HEK293 (cell line): Measurements from ENCODE around the gene RCAN2.

Source experiments
- CTCF ChIA-PET: fragments of 350-600 bp; formaldehyde crosslinking; extraction: SDS; loops from one replicate; lab custom pipeline; 2021; ENCODE audit warnings: antibody characterized with exemption; lab: Yijun Ruan, JAX
- POLR2A ChIA-PET: fragments of 300-600 bp; formaldehyde crosslinking; extraction: SDS; loops from one replicate; lab custom pipeline; 2020; ENCODE audit warnings: antibody characterized with exemption, inconsistent platforms; lab: Yijun Ruan, JAX
- H3K27ac ChIP-seq: fragments of 200-500 bp; sonication (Bioruptor generic); 2 replicates; pipeline ENCODE4 v1.5.1; 2014; ENCODE audit warnings: low read depth, low read length, control low read depth, inconsistent platforms; ENCODE audit errors: extremely low read depth
- H3K36me3 ChIP-seq, 2 experiments: fragments of 200-500 bp in 1 of 2; sonication (Bioruptor generic) in 1 of 2; 1 replicate in 1 of 2; 2 replicates in 1 of 2; pipeline ENCODE4 v1.5.1; 2014 to 2017; ENCODE audit warnings: inconsistent platforms in 2 of 2, low read length in 2 of 2; ENCODE audit not compliant: control insufficient read depth in 2 of 2, insufficient read depth in 1 of 2
- H3K4me1 ChIP-seq: fragments of 200-500 bp; sonication (Bioruptor generic); 2 replicates; pipeline ENCODE4 v1.5.1; 2014; ENCODE audit warnings: mild to moderate bottlenecking, low read length, inconsistent platforms; ENCODE audit not compliant: control insufficient read depth, insufficient read depth
- H3K4me3 ChIP-seq: 2 replicates; pipeline ENCODE4 v1.5.1; 2011; ENCODE audit warnings: low read depth, mild to moderate bottlenecking, control low read depth, low read length, moderate library complexity
- H3K9me3 ChIP-seq: fragments of 200-500 bp; sonication (Bioruptor generic); 2 replicates; pipeline ENCODE4 v1.5.1; 2014; ENCODE audit warnings: low read depth, low read length, inconsistent platforms; ENCODE audit not compliant: control insufficient read depth, insufficient read depth
- OVOL3 ChIP-seq: fragments of 450-650 bp; formaldehyde crosslinking; IDR thresholded peaks from 2 replicates; pipeline ENCODE4 v1.5.1; 2016; ENCODE audit warnings: missing biosample characterization, missing genetic modification characterization
- SP7 ChIP-seq: fragments of 450-650 bp; formaldehyde crosslinking; IDR thresholded peaks from 2 replicates; pipeline ENCODE4 v1.5.1; 2016; ENCODE audit warnings: missing biosample characterization, missing genetic modification characterization
- YY2 ChIP-seq: fragments of 450-650 bp; formaldehyde crosslinking; IDR thresholded peaks from 2 replicates; pipeline ENCODE4 v1.5.1; 2016; ENCODE audit warnings: missing biosample characterization, missing genetic modification characterization
- ZBTB20 ChIP-seq: fragments of 450-650 bp; formaldehyde crosslinking; IDR thresholded peaks from 2 replicates; pipeline ENCODE4 v1.5.1; 2016; ENCODE audit warnings: missing biosample characterization, missing genetic modification characterization
- ZFP3 ChIP-seq: fragments of 450-650 bp; formaldehyde crosslinking; IDR thresholded peaks from 2 replicates; pipeline ENCODE4 v1.5.1; 2016; ENCODE audit warnings: low read depth, missing biosample characterization, missing genetic modification characterization
- ZNF112 ChIP-seq: fragments of 450-650 bp; formaldehyde crosslinking; IDR thresholded peaks from 2 replicates; pipeline ENCODE4 v1.5.0; 2017; ENCODE audit warnings: missing biosample characterization, missing genetic modification characterization
- ZNF214 ChIP-seq: fragments of 450-650 bp; formaldehyde crosslinking; IDR thresholded peaks from 2 replicates; pipeline ENCODE4 v1.5.1; 2017; ENCODE audit warnings: missing biosample characterization, mild to moderate bottlenecking, missing genetic modification characterization, borderline replicate concordance
- ZNF239 ChIP-seq: fragments of 450-650 bp; formaldehyde crosslinking; IDR thresholded peaks from 2 replicates; pipeline ENCODE4 v1.5.1; 2016; ENCODE audit warnings: missing biosample characterization, missing genetic modification characterization
- ZNF394 ChIP-seq: fragments of 450-650 bp; formaldehyde crosslinking; IDR thresholded peaks from 2 replicates; pipeline ENCODE4 v1.5.1; 2016; ENCODE audit warnings: missing biosample characterization, missing genetic modification characterization, mild to moderate bottlenecking, moderate library complexity, borderline replicate concordance
- ZNF398 ChIP-seq: fragments of 450-650 bp; formaldehyde crosslinking; IDR thresholded peaks from 2 replicates; pipeline ENCODE4 v1.5.1; 2017; ENCODE audit warnings: missing biosample characterization, missing genetic modification characterization
- ZNF48 ChIP-seq: fragments of 450-650 bp; formaldehyde crosslinking; IDR thresholded peaks from 2 replicates; pipeline ENCODE4 v1.5.1; 2016; ENCODE audit warnings: missing biosample characterization, missing genetic modification characterization
- ZNF518A ChIP-seq: fragments of 450-650 bp; formaldehyde crosslinking; conservative IDR thresholded peaks from 2 replicates; pipeline ENCODE4 v1.5.1; 2016; ENCODE audit warnings: low read depth, missing biosample characterization, missing genetic modification characterization
- ZNF560 ChIP-seq: fragments of 450-650 bp; formaldehyde crosslinking; IDR thresholded peaks from 2 replicates; pipeline ENCODE4 v1.5.1; 2017; ENCODE audit warnings: missing biosample characterization, missing genetic modification characterization, borderline replicate concordance
- ZNF596 ChIP-seq: fragments of 450-650 bp; IDR thresholded peaks from 2 replicates; pipeline ENCODE4 v1.5.0; 2018; ENCODE audit warnings: missing biosample characterization, mild to moderate bottlenecking, missing genetic modification characterization, moderate library complexity
- ZNF677 ChIP-seq: fragments of 450-650 bp; IDR thresholded peaks from 2 replicates; pipeline ENCODE4 v1.5.0; 2018; ENCODE audit warnings: missing biosample characterization, mild to moderate bottlenecking, missing genetic modification characterization, moderate library complexity
- ZNF777 ChIP-seq: fragments of 450-650 bp; formaldehyde crosslinking; IDR thresholded peaks from 2 replicates; pipeline ENCODE4 v1.5.1; 2017; ENCODE audit warnings: missing biosample characterization, missing genetic modification characterization, borderline replicate concordance
- ZNF791 ChIP-seq: fragments of 450-650 bp; formaldehyde crosslinking; IDR thresholded peaks from 2 replicates; pipeline ENCODE4 v1.5.1; 2016; ENCODE audit warnings: missing biosample characterization, missing genetic modification characterization
- ZSCAN30 ChIP-seq: fragments of 450-650 bp; IDR thresholded peaks from 2 replicates; pipeline ENCODE4 v1.5.1; 2018; ENCODE audit warnings: missing biosample characterization, mild to moderate bottlenecking, missing genetic modification characterization, moderate library complexity
- TF ChIP-seq, protein P1 (sequence below): fragments of 450-650 bp; IDR thresholded peaks from 2 replicates; pipeline ENCODE4 v1.5.1; 2018; ENCODE audit warnings: missing biosample characterization, missing genetic modification characterization
- TF ChIP-seq, protein P2 (sequence below): fragments of 450-650 bp; formaldehyde crosslinking; IDR thresholded peaks from 2 replicates; pipeline ENCODE4 v1.5.1; 2016; ENCODE audit warnings: missing biosample characterization, missing genetic modification characterization
- TF ChIP-seq, protein P3 (sequence below): fragments of 450-650 bp; formaldehyde crosslinking; IDR thresholded peaks from 2 replicates; pipeline ENCODE4 v1.5.1; 2016; ENCODE audit warnings: missing biosample characterization, missing genetic modification characterization

RCAN2 gene

GRCh38 chr6:46276576-46277142 is 214.6 kb downstream of the RCAN2 start (continued):
- TF ChIP-seq, protein P1, sequence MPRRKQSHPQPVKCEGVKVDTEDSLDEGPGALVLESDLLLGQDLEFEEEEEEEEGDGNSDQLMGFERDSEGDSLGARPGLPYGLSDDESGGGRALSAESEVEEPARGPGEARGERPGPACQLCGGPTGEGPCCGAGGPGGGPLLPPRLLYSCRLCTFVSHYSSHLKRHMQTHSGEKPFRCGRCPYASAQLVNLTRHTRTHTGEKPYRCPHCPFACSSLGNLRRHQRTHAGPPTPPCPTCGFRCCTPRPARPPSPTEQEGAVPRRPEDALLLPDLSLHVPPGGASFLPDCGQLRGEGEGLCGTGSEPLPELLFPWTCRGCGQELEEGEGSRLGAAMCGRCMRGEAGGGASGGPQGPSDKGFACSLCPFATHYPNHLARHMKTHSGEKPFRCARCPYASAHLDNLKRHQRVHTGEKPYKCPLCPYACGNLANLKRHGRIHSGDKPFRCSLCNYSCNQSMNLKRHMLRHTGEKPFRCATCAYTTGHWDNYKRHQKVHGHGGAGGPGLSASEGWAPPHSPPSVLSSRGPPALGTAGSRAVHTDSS (tag by site-specific recombination), result no peak
- no peak for TF ChIP-seq ZNF777 (tag by site-specific recombination)
- TF ChIP-seq ZNF791 (tag by site-specific recombination), result no peak
- no peak for TF ChIP-seq ZNF48 (tag by site-specific recombination)
- no peak for TF ChIP-seq YY2 (tag by site-specific recombination)
- TF ChIP-seq OVOL3 (tag by site-specific recombination), result no peak
- no peak for TF ChIP-seq ZNF560 (tag by site-specific recombination)
- TF ChIP-seq, all 188 proteins: peak for 0

GRCh38 chr6:46274502-46274901 is 216.7 kb downstream of the RCAN2 start:
- no peak overlapping the region for H3K27ac ChIP-seq
- H3K9me3 ChIP-seq, result no peaks in the 10 kb centered on the region
- ChIA-PET CTCF (interaction anchor here (1.5 kb wide), 1 partner anchor 381 kb away, joined by 3 read pairs; no protein-coding TSS in a partner anchor), POLR2A (no interaction called here)
- no peak overlapping the region for H3K4me3 ChIP-seq
- H3K4me1 ChIP-seq, result no peaks in the 10 kb centered on the region
- TF ChIP-seq ZFP3 (tag by site-specific recombination), result no peak
- no peak for TF ChIP-seq ZBTB20 (tag by site-specific recombination)
- TF ChIP-seq ZNF677 (tag by site-specific recombination), result no peak
- TF ChIP-seq ZNF394, result no peak
- no peak for TF ChIP-seq ZNF112 (tag by site-specific recombination)
- H3K36me3 ChIP-seq, result no peaks in the 10 kb centered on the region

DNA sequence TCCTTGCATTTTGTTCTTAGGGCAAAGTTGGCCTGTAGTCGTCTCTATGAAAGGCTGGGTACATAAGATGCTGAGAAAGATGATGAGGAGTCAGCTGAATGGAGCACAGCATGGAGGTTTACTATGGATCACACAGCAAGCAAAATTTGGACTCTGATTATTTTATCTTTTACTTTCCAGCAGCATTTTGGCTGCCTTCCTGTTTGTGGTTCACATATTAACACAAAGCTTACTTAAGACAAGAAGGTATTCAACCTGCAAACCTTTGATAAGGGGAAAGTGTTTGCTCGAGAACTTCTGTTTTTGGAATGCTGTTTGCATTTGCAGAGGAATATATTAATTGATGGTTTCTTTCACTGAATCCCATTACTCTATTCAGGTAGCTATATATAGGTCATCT is 217.3 kb downstream of the RCAN2 start:
- CTCF ChIA-PET, result interaction anchor here (0.6 to 1.5 kb wide), 3 partner anchors 147 to 382 kb away, joined by 3 read pairs; no protein-coding TSS in a partner anchor
- POLR2A ChIA-PET, result no interaction called here
- Histone ChIP-seq H3K27ac (no peak overlapping the region), H3K9me3 (no peaks in the 10 kb centered on the region), H3K36me3 (no peaks in the 10 kb centered on the region), H3K4me3 (no peak overlapping the region), H3K4me1 (no peaks in the 10 kb centered on the region)
- no peak for TF ChIP-seq ZNF398 (tag by site-specific recombination)
- TF ChIP-seq, protein P2, sequence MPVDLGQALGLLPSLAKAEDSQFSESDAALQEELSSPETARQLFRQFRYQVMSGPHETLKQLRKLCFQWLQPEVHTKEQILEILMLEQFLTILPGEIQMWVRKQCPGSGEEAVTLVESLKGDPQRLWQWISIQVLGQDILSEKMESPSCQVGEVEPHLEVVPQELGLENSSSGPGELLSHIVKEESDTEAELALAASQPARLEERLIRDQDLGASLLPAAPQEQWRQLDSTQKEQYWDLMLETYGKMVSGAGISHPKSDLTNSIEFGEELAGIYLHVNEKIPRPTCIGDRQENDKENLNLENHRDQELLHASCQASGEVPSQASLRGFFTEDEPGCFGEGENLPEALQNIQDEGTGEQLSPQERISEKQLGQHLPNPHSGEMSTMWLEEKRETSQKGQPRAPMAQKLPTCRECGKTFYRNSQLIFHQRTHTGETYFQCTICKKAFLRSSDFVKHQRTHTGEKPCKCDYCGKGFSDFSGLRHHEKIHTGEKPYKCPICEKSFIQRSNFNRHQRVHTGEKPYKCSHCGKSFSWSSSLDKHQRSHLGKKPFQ (tag by site-specific recombination), result no peak
- no peak for TF ChIP-seq ZSCAN30 (tag by site-specific recombination)
- TF ChIP-seq ZNF239 (tag by site-specific recombination), result no peak
- no peak for TF ChIP-seq ZNF777 (tag by site-specific recombination)
- no peak for TF ChIP-seq ZNF596 (tag by site-specific recombination)
- no peak for TF ChIP-seq ZNF214
- no peak for TF ChIP-seq ZNF518A (tag by site-specific recombination)
- no peak for TF ChIP-seq SP7 (tag by site-specific recombination)
- TF ChIP-seq, protein P3, sequence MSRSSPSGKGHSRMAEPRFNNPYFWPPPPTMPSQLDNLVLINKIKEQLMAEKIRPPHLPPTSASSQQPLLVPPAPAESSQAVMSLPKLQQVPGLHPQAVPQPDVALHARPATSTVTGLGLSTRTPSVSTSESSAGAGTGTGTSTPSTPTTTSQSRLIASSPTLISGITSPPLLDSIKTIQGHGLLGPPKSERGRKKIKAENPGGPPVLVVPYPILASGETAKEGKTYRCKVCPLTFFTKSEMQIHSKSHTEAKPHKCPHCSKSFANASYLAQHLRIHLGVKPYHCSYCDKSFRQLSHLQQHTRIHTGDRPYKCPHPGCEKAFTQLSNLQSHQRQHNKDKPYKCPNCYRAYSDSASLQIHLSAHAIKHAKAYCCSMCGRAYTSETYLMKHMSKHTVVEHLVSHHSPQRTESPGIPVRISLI, result no peak
